Loucy (cell line): ENCODE data around the gene PPP1R14C.

ENCODE experiments used
- H2AFZ ChIP-seq: fragments of 200-600 bp; sonication (generic); 2 replicates; pipeline ENCODE4 v1.6.0; 2016; ENCODE audit warnings: antibody characterized with exemption, mild to moderate bottlenecking, low read length, moderate library complexity
- H3F3A ChIP-seq: fragments of 200-600 bp; 2 replicates; pipeline ENCODE4 v1.6.0; 2016; ENCODE audit warnings: antibody characterized with exemption, low read depth, mild to moderate bottlenecking
- H3K27me3 ChIP-seq: fragments of 200-600 bp; sonication (generic); 2 replicates; pipeline ENCODE4 v1.6.1; 2014; ENCODE audit warnings: low read length, mild to moderate bottlenecking; ENCODE audit not compliant: insufficient read depth, poor library complexity, severe bottlenecking
- H3K36me3 ChIP-seq: fragments of 200-600 bp; sonication (generic); 2 replicates; pipeline ENCODE4 v1.6.1; 2016; ENCODE audit warnings: low read length; ENCODE audit not compliant: insufficient read depth
- H3K4me1 ChIP-seq: fragments of 200-600 bp; sonication (generic); 2 replicates; pipeline ENCODE4 v1.5.1; 2014; ENCODE audit warnings: low read length, mild to moderate bottlenecking; ENCODE audit not compliant: insufficient read depth, poor library complexity, severe bottlenecking
- H3K4me2 ChIP-seq: fragments of 200-600 bp; sonication (generic); 2 replicates; pipeline ENCODE4 v1.6.0; 2014; ENCODE audit warnings: antibody characterized with exemption, low read length, low read depth, mild to moderate bottlenecking; ENCODE audit not compliant: poor library complexity, severe bottlenecking
- H3K4me3 ChIP-seq: fragments of 200-600 bp; sonication (generic); 2 replicates; pipeline ENCODE4 v1.5.1; 2014; ENCODE audit warnings: low read length, mild to moderate bottlenecking, mixed read lengths; ENCODE audit not compliant: poor library complexity, severe bottlenecking
- H3K79me2 ChIP-seq: fragments of 200-600 bp; sonication (generic); 2 replicates; pipeline ENCODE4 v1.6.1; 2014; ENCODE audit warnings: low read length; ENCODE audit not compliant: insufficient read depth
- H3K9ac ChIP-seq: fragments of 200-600 bp; sonication (generic); 2 replicates; pipeline ENCODE4 v1.6.0; 2014; ENCODE audit warnings: mild to moderate bottlenecking, low read depth, low read length, moderate library complexity; ENCODE audit not compliant: poor library complexity, severe bottlenecking
- H3K9me2 ChIP-seq: fragments of 200-600 bp; sonication (generic); replicated peaks from 2 replicates; pipeline ENCODE4 v1.6.1; 2016; ENCODE audit warnings: low read depth, low read length, mixed read lengths
- H3K9me3 ChIP-seq: fragments of 200-600 bp; sonication (generic); 2 replicates; pipeline ENCODE4 v1.6.1; 2014; ENCODE audit warnings: mild to moderate bottlenecking, antibody characterized with exemption, low read length, low read depth; ENCODE audit not compliant: insufficient read depth
- H4K20me1 ChIP-seq: fragments of 200-600 bp; sonication (generic); 2 replicates; pipeline ENCODE4 v1.6.0; 2014; ENCODE audit warnings: antibody characterized with exemption, low read length, mild to moderate bottlenecking; ENCODE audit not compliant: insufficient read depth, poor library complexity, severe bottlenecking
- EZH2phosphoT487 ChIP-seq: fragments of 200-600 bp; IDR thresholded peaks from 2 replicates; pipeline ENCODE4 v1.6.1; 2018; ENCODE audit warnings: antibody characterized with exemption, mild to moderate bottlenecking, moderate library complexity, borderline replicate concordance
- TF ChIP-seq, protein P1 (sequence below): fragments of 200-600 bp; sonication (generic); conservative IDR thresholded peaks from 2 replicates; pipeline ENCODE4 v1.5.1; 2014; ENCODE audit warnings: mild to moderate bottlenecking, antibody characterized with exemption, low read length

Gene PPP1R14C

GRCh38 chr6:150126641-150127291 lies 16.1 kb upstream of the PPP1R14C start:
- Histone ChIP-seq H3K4me1 (peaks cover 20% of the 10 kb centered on the region), H3K27me3 (no peaks in the 10 kb centered on the region), H3K9me2 (no peaks in the 10 kb centered on the region), H3K9ac (no peak overlapping the region), H3K9me3 (no peaks in the 10 kb centered on the region), H3K4me2 (no peak overlapping the region), H2AFZ (no peak overlapping the region), H3K79me2 (no peaks in the 10 kb centered on the region), H3K4me3 (no peak overlapping the region), H4K20me1 (no peaks in the 10 kb centered on the region), H3F3A (no peaks in the 10 kb centered on the region), H3K36me3 (no peaks in the 10 kb centered on the region)
- TF ChIP-seq, protein P1, sequence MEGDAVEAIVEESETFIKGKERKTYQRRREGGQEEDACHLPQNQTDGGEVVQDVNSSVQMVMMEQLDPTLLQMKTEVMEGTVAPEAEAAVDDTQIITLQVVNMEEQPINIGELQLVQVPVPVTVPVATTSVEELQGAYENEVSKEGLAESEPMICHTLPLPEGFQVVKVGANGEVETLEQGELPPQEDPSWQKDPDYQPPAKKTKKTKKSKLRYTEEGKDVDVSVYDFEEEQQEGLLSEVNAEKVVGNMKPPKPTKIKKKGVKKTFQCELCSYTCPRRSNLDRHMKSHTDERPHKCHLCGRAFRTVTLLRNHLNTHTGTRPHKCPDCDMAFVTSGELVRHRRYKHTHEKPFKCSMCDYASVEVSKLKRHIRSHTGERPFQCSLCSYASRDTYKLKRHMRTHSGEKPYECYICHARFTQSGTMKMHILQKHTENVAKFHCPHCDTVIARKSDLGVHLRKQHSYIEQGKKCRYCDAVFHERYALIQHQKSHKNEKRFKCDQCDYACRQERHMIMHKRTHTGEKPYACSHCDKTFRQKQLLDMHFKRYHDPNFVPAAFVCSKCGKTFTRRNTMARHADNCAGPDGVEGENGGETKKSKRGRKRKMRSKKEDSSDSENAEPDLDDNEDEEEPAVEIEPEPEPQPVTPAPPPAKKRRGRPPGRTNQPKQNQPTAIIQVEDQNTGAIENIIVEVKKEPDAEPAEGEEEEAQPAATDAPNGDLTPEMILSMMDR, result no peak
- TF ChIP-seq EZH2phosphoT487, result no peak

DNA sequence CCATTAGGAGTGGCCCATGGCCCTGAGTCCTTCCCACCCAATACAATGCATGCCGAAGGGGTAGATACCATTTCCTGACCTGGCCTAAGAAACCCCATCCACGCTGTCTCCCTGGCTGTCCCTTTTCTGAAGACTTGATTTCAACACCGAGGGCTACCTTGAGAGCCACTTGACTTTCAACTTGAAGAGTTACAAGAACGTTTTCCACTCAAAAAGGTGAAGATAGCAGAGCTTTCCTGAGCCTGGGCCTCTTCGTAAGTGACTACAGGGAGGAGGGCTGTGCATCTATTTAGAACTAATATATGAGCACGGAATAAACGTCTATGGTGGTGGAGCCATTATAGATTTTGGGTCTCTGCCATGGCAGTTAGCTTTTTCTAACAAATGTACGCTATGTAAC lies 14.4 kb upstream of the PPP1R14C start:
- no peak overlapping the region for H3K4me3 ChIP-seq
- H3K4me2 ChIP-seq, result no peak overlapping the region
- no peak overlapping the region for H2AFZ ChIP-seq
- no peaks in the 10 kb centered on the region for H3K79me2 ChIP-seq
- no peaks in the 10 kb centered on the region for H3K36me3 ChIP-seq
- H3K9me2 ChIP-seq, result no peaks in the 10 kb centered on the region
- H3K9ac ChIP-seq, result no peak overlapping the region
- H3K27me3 ChIP-seq, result no peaks in the 10 kb centered on the region
- no peaks in the 10 kb centered on the region for H4K20me1 ChIP-seq
- TF ChIP-seq, protein P1, result no peak
- no peak for TF ChIP-seq EZH2phosphoT487
- no peaks in the 10 kb centered on the region for H3K9me3 ChIP-seq
- H3K4me1 ChIP-seq, result peaks cover 8% of the 10 kb centered on the region
- H3F3A ChIP-seq, result no peaks in the 10 kb centered on the region

DNA sequence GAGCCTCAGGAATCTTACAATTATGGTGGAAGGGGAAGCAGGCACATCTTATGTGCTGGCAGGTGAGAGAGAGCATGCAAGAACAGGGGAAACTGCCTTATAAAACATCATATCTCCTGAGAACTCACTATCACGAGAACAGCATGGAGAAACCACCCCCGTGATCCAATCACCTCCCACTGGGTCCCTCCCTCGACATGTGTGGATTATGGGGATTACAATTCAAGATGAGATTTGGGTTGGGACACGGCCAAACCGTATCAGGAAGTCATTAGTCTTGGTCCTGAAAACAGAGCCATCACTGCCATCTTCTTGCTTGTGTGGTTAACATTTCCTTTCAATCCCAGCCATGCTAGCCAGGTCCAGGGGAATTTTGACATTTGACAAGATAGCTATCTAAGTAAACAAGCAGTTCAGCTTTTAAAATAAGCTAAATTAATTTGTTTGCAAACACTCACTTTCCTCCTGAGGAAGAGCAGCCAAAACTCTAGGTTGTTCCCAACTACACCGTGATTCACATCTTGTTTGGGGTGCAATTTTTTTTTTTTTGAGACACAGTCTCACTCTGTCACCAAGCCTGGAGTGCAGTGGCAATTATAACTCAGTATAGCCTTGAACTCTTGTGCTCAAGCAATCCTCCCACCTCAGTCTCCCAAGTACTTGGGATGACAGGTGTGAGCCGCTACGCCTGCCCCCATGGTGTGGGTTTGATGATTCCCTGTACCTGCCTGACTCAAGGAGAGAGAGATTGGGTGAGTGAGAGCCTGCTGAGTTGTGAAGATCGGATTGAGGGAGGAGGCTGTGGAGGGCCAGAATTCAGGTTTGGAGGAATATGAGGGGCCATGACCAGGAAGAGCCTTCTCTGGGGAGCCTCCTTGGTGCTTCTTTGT lies 13.0 kb upstream of the PPP1R14C start:
- Histone ChIP-seq H3K9me2 (no peaks in the 10 kb centered on the region), H3K4me2 (no peak overlapping the region), H3K36me3 (no peaks in the 10 kb centered on the region), H3K79me2 (no peaks in the 10 kb centered on the region), H3K9ac (no peak overlapping the region), H3K9me3 (no peaks in the 10 kb centered on the region), H4K20me1 (no peaks in the 10 kb centered on the region), H3F3A (no peaks in the 10 kb centered on the region), H2AFZ (no peak overlapping the region), H3K4me3 (no peak overlapping the region), H3K4me1 (no peaks in the 10 kb centered on the region), H3K27me3 (no peaks in the 10 kb centered on the region)
- TF ChIP-seq EZH2phosphoT487, result no peak
- TF ChIP-seq, protein P1, result no peak
